HG02885 (cell line): ENCODE measurements around the gene LCNL1.

Source experiments
- ATAC-seq: cut with Tn5 transposase; IDR thresholded peaks from one replicate; pipeline ENCODE4 v1.9.1; 2021; ENCODE audit warnings: mild to moderate bottlenecking; ENCODE audit not compliant: unreplicated experiment, poor library complexity

Gene LCNL1

DNA sequence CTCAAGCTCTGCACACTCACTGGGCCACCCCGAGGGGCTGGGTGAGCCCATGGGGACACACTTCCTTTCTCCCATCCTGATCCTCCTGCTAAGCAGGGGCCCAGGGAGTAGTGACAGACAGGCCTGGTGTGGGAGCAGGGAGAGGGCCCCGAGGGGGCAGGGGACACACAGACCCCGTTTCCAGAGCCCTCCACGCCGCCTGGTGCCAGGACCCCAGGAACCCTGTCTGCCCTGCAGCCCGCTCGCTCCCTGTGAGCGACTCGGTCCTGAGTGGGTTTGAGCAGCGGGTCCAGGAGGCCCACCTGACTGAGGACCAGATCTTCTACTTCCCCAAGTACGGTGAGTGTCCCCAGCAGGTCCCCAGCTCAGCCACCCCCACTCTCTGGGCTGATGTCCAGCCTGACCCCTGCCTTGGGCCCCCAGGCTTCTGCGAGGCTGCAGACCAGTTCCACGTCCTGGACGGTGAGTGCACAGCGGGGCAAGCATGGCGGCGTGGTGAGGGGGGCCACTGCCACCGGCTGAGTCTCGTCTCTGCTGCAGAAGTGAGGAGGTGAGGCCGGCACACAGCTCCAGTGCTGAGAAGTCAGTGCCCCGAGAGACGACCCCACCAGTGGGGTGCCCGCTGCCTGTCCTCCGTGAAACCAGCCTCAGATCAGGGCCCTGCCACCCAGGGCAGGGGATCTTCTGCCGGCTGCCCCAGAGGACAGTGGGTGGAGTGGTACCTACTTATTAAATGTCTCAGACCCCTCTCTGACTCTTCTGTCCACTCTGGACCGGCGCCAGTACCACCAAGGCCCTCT is 36.4 kb upstream of the LCNL1 start:
- ATAC-seq: no peak

DNA sequence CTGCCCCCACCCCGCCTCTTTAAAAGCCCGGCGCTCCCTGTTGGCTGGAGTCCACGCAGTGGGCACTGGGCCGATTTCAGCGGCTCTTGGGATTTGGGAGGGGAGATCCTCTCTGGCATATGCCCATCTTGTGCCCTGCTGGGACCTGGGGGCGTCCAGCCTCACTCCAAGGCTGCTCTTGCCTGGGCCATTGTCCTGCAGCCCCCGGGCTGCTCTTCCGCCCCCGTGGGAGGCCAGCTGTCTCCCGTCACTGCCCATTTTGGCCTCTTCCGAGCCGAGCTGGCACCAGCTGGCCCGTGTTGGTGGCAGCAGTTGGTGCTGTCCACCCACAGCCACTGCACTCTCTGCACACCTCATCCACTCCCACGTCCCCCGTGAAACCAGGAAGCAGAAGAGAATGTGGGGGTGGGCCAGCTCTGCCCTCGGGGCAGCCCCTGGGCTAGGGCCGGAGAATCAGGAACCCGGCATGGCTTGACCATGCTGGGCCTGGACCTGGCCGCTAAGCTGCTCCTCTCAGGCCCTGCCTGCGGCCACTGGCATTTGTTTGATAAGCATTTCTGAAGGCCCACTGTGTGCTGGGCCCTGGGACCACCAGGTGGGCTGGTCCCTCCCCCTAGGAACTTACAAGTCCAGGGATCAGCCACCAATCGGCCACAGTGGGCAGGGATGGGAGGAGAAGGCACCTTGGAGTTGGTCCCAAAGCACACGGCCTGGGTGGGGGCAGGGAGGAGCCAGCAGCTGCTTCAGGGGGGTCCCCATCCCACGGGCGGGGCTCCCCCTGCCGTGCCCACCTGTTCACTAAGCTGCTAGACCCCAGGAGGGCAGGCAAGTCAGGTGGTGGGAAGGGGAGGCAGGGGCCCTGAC is 35.5 kb upstream of the LCNL1 start:
- ATAC-seq: no peak

DNA sequence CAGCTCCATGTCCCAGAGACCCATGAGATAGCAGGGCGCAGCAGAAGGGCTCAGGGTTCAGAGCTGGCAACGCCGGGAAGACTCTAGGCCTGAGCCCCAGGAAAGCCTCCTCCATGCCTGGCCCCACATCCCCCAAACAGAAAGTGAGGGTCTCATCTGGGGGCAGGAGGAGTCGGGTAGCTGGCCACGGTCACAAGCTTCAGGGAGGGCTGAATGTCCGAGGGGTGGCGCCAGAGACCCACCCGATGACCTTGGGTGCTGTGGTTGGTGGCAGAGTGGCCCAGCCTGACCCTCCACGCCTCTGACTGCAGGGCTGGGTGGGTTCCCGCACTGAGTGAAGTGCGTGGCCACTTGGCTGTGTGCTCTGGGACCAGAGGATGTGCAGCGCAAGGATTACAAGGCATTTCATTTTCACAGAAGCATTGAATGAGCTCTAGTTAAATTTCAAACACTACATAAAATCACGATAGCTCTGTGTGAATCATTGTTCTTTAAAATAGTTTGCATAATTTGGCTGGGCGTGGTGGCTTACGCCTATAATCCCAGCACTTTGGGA is 34.8 kb upstream of the LCNL1 start:
- ATAC-seq: no peak

DNA sequence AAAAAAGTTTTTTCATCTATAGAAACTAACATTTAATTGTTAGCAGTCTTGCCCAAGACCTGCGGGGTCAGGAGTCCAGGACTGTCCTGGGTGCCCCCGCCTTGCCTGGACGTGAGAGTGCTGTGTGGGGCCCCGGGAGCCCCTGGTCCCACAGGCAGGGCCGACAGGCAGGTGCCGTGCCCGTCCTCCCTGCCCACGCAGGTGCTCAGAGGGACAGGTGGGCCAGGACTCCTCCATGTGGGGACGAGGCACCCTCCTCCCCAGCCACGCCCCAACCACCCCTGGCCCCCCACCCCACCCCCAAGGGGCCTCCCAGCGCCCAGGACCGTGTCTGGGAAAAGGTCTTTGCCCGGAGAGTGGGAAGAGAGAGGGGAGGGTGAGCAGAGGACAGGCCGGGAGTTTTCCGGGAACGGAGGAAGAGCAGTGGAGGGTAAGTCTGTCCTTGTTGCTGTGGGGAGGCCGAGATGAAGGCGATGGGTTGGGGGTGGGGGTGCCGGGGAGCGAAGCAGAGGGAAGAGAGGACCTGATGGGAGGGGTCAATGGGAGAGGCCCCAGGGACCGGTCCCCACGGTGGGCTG is 33.5 kb upstream of the LCNL1 start:
- ATAC-seq: no peak

DNA sequence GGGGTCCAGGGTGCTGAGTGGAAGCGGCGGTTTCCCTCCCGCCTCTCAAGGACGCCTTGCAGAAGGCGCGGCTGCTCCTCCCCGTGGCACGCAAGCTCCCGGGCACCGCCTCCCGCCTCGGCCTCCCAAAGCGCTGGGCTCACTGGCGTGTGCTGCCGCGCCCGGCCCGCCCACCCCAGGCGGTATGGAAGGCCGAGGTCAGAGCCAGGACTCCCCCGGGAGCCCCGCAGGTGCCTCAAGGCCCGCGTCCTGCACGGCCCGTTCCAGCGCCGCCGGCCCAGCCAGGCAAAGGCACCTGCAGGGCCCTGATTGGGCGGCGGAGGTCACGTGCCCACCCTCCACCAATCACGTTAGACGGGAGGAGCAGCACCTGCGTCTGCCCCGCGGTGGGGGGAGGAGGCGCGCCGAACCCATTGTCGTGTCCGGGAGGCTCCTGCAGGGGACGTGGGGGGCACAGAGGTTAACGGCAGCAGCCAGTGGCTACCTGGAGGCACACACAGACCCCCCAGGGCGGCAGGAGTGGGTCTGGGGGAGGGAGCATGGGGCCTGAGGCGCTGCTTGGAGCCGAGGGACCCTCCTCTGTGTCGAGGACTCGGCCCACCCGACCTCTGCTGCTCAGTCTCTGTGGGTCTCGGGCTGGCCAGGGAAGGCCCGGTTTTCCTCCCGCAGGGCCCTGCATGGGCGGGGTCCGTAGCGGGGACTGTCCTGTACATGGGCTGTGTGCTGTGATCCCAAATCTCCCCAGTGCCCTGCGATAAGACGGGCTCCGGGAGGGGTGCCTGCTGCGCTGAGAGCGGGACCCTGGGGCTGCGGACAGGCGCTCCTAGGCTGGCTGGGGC is 32.8 kb upstream of the LCNL1 start:
- peak; percentile 89 for ATAC-seq

DNA sequence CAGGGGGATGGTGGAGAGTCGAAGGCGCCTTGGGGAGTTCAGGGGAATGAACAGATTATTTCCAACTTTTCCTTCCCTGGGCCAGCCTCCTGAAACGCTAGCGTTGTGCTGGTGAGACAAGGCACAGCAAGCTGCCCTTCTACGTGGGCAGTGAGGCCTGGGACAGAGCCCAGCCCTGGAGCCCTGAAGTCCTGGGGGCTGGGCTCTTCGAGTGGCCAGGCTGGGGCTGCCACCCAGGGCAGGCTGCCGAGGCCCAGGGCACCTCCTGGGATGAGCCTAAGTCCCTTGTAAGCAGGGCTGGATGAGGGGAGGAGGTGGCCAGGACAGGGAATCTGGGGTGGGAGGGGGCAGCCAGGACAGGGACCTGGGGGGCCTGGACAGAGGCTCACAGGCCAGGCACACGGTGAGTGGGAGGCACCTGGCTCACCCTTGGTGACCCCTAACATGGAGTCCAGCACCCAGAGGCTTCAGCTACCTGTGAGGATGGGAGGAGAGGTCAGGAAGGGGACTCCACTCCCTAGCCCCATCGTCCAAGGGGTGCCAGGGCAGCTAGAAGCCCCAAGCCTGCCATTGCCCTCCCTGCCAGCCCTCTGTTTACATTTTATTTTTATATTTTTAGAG is 32.0 kb upstream of the LCNL1 start:
- no peak for ATAC-seq

DNA sequence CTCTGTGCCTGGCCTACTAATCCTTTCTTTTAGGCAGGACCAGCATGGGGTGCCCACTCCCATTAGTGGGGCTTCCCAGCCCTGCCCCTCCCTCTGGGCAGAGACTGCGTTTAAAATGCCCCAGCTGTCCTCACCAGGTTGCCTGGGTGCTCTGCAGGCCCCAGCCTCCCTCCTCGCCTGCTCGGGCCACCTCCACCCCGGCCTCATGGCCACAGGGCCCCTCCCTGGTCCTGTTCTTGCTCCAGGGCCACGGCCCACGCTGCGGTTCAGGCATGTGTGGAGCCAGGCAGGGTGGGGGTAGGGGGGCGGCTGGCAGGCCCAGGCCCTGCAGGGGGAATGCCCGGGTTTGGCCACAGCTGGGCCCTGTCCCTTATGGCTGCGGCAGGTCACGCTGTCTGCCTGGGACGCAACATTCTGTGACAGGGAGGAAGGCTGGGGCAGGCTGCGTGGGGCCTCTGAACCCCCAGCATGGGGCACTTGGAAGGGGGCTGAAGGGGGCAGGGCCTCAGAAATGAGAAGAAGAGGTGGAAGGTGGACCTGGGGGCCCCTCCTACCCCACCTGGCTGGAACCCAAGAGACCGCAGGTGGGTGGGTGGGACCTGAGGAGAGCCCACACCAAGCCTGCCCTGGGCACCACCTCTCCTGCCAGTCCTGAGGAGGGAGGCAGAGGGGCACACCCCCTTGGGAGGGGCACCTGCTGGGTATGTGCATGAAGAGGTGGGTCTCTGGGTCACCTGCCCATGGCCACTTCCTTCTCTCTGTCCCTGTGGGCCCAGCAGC is 31.1 kb upstream of the LCNL1 start, which contains the start of gene LCN12:
Gene LCN12 (plus strand): TSS at position 733 of the 780 bp plus-strand sequence. CDS start 55 bp downstream, outside the sequence.
- no peak for ATAC-seq

DNA sequence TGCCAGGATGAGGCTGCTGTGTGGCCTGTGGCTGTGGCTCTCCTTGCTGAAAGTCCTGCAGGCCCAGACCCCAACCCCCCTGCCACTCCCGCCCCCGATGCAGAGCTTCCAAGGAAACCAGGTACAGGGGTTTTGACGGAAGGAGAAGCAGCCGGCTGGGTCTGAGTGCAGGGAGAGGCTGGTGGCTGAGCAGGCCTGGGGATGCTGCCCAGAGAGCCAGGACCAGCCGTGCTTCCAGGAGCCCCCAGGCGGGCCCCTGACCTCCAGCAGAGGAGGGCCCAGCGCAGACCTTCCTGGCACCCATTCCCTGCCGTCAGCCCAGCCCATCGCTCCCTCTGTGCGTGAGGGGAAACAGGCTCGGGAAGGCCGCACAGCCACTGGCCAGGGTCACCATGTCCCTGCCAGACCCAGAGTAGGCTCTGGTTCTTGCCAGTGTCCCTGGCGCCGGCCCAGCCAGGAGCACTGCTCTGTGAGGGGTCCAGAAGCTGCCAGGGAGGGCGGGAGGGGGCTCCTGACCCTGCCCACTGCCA is 30.4 kb upstream of the LCNL1 start:
- no peak for ATAC-seq

DNA sequence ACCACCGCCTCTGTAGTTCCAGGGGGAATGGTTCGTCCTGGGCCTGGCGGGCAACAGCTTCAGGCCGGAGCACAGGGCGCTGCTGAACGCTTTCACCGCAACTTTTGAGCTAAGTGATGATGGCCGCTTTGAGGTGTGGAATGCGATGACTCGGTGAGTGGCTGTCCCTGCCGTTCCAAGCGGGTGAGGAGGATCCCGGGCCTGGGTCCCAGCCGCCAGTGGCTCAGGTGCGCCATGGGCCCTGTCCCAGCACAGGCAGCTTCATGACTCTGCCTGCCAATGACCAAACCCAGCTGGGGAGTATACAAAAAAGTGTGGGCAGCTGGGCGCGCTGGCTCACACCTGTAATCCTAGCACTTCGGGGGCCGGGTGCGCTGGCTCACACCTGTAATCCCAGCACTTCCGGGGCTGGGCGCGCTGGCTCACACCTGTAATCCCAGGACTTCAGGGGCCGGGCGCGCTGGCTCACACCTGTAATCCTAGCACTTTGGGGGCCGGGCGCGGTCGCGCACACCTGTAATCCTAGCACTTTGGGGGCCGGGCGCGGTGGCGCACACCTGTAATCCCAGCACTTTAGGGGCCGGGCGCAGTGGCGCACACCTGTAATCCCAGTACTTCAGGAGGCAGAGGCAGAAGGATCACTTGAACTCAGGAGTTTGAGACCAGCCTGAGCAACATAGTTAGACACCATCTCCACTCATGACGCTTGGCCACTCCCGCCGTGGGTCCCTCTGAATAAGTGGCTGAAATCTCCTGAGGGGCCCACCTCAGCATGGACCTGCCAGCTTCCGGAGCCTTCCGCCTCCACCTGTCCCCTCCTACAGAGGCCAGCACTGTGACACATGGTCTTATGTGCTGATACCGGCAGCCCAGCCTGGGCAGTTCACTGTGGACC is 29.7 kb upstream of the LCNL1 start:
- ATAC-seq: no peak

DNA sequence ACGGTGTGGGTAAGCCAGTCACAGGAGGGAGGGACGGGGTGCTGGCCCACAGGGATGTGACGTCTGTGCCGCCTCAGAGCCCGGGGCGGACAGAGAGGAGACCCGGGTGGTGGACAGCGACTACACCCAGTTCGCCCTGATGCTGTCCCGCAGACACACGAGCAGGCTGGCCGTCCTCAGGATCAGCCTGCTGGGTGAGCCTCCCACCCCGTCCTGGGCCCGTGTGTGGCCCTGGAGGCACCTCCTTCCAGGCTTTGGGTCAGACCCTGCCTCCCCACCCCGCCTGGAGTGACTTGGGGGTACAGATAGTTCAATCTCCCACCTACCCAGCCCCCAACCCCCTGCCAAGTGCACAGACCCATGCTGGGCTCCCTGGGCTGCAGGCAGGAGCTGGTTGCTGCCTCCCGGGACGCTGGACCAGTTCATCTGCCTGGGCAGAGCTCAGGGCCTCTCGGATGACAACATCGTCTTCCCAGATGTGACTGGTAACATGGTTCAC is 29.0 kb upstream of the LCNL1 start:
- no peak for ATAC-seq

DNA sequence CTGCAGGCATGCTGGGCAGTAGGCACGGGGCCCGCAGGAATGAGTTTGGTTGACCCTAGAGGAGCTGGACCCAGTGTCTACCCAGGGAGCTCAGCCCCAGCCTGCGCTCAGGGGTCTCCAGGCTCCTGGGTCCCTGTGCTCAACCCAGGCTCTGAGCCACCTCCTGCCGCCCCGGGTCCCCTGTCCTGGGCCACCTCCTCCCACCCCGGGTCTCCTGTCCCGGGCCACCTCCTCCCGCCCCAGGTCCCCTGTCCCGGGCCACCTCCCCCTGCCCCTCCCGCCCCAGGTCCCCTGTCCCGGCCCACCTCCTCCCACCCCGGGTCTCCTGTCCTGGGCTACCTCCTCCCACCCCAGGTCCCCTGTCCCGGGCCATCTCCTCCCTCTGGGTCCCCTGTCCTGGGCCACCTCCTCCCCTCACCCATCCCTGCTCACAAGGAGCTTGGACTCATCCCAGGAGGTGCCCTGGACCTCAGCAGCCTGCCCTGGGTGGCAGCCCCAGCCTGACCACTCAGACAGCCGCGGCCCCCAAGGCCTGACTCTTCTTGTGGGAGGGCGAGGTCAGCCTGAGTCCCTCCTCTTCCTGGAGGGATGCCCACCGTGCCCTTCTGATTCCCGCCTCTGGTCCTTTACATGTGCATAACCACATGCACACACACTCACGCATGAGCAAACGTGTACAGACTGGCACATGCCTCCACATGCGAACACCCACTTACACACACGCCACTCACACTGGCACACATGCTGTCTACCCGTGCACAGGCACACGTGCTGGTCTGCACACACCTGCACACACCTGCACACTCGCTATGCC is 28.3 kb upstream of the LCNL1 start:
- ATAC-seq: no peak

DNA sequence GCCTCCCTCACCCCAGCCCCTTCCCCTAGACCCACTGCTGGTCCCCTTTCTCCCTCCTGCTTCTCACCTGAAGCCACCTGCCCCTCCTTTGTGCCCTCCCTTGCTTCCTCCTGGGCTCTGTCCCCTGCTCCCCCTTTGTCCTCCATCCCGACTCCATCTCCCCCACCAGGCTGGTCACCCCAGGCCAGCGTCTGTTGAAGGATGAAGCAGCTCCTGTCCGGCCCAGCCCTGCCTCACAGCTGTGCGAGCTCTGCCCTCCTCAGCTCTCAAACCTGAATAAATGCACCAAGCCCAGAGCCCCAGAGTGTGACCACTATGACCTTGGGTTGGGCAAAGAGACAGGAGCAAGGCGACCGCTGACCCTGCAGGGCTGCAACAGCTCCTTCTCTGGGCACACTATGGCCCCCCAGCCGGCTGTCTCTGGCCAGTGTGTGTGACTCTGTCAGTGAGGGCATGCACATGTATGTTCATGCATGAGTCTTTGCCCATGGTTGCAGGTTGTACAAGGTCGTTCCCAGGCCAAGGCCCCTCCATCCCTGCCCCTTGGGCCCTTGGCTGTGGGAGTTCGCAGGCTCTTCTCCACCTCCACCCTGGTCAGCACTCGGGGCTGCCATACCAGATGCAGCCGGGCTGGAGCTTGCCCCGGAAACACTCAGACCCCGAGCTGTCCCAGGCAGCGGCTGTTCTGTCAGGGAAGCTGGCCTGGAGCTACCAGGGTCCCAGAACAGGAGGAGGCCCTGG is 27.4 kb upstream of the LCNL1 start:
- no peak for ATAC-seq

DNA sequence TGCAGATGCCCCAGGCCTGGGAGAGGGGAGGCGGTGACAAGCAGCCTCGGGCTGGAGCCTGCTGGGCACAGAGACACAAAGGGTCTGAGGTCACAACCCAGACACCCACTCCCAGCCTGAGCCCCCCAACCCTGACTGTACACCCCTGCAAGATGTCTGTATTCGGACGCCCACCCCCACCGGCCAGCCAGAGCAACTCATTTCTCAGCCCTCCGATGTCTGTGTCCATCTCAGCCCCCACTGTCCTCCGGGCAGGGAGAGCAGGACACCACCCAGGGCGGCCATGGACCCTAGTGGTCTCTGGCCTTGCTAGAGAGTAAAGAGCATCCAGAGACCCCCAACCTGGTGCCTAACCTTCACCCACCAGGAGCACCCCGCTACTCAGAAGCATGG is 26.9 kb upstream of the LCNL1 start:
- ATAC-seq: no peak

DNA sequence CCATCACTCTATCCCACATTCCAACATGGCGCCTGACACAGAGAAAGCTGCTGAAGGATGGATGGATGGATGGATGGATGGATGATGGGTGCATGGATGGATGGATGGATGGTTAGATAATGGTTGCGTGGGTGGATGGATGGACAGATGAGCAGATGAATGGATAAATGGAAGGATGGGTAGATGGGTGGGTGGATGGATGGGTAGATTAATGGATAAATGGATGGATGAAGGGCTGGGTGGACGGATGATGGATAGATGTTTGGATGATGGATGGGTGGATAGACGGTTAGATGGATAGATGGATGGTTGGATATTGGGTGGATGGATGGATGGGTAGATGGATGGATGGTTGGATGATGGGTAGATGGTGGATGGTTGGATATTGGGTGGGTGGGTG is 26.2 kb upstream of the LCNL1 start:
- no peak for ATAC-seq

DNA sequence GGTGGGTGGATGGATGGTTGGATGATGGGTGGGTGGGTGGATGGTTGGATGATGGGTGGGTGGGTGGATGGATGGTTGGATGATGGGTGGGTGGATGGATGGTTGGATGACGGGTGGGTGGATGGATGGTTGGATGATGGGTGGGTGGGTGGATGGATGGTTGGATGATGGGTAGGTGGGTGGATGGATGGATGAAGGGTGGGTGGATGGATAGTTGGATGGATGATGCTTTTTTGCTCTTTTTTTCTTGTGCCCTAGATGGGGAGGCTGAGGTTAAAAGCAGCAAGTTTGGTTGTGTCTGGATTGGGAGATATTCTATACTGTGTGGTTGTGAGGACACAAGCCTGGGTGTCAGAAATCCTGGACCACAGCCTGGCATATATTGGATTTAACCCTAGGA is 25.3 kb upstream of the LCNL1 start:
- ATAC-seq: no peak

DNA sequence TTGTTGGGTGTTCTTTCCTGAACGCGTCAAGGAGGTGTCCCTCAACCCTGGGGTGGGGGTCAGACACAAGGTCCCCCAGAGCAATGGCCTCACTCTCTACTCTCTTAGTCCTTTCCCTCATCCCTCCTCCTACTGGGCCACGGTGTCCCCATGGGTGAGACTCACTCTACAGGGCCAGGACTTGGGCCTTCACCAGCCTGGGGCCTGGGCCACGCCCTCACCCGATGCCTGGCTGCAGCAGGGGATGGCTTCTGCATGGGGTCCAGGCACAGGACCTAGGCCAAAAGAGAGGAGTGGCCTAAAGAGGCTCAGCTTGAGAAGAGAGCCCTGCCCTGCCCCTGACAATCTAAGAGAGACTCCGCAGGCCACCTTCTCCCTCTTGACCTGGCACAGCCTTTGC is 24.9 kb upstream of the LCNL1 start:
- ATAC-seq: no peak
